Peyer's patch (tissue), 4 donors: ENCODE data around the gene APOF. TPM values are rescaled to one million over a fixed set of nuclear protein-coding genes. Genes with fewer than 3 reads are reported as not detected.
A peak's percentile ranks its signal among the peaks of the same experiment; 100 is the strongest.
"Not testable (repeated sequence)": the region's sequence is repeated elsewhere in the genome, so short reads cannot be mapped to it uniquely, and the experiment has no call there.

Experiments used
- DNase-seq, 3 donors: peaks; one replicate each; pipeline ENCODE4 v3.0.0-alpha.2; 2017 to 2019
- H3K27ac ChIP-seq, 4 donors: fragments of 200-600 bp; sonication (generic); one replicate each; pipeline ENCODE4 v1.5.1; 2016 to 2019
- H3K27me3 ChIP-seq, 2 donors: fragments of 200-600 bp; sonication (generic); one replicate each; pipeline ENCODE4 v1.5.1; 2019
- H3K36me3 ChIP-seq, 3 donors: fragments of 200-600 bp; sonication (generic); one replicate each; pipeline ENCODE4 v1.5.1; 2016 to 2019
- H3K4me1 ChIP-seq, 4 donors: fragments of 200-600 bp; sonication (generic); one replicate each; pipeline ENCODE4 v1.5.1; 2016 to 2019
- H3K4me3 ChIP-seq, 4 donors: fragments of 200-600 bp; sonication (generic); 1 replicate in 3 of 4; 2 replicates in 1 of 4; pipeline ENCODE4 v1.5.1; 2016 to 2019; ENCODE audit warnings: mild to moderate bottlenecking in 1 of 4
- H3K9me3 ChIP-seq, 4 donors: fragments of 200-600 bp; sonication (generic); one replicate each; pipeline ENCODE4 v1.5.1; 2016 to 2019; ENCODE audit warnings: mild to moderate bottlenecking in 1 of 4
- POLR2A ChIP-seq, 2 donors: fragments of 450-650 bp; IDR thresholded peaks; one replicate each; pipeline ENCODE4 v1.5.1; 2017; ENCODE audit warnings: antibody characterized with exemption in 2 of 2, mild to moderate bottlenecking in 2 of 2, moderate library complexity in 2 of 2
- total RNA-seq, 4 donors: library from RNA; depleted of rRNA; stranded (reverse); fragments of >200 nt; gene quantifications; one replicate each; pipeline ENCODE4 v1.1.0, GENCODE V29; 2016
- TF ChIP-seq, protein P1 (sequence below), 6 experiments: fragments of 450-650 bp in 4 of 6; fragments of 200-600 bp in 2 of 6; sonication (generic) in 1 of 6; IDR thresholded peaks; one replicate each; pipeline ENCODE4 v1.5.1; 2017 to 2019; ENCODE audit warnings: antibody characterized with exemption in 6 of 6, mild to moderate bottlenecking in 3 of 6, moderate library complexity in 1 of 6

Gene APOF
- total RNA-seq, 4 donors from 2014 or later: not detected

DNA sequence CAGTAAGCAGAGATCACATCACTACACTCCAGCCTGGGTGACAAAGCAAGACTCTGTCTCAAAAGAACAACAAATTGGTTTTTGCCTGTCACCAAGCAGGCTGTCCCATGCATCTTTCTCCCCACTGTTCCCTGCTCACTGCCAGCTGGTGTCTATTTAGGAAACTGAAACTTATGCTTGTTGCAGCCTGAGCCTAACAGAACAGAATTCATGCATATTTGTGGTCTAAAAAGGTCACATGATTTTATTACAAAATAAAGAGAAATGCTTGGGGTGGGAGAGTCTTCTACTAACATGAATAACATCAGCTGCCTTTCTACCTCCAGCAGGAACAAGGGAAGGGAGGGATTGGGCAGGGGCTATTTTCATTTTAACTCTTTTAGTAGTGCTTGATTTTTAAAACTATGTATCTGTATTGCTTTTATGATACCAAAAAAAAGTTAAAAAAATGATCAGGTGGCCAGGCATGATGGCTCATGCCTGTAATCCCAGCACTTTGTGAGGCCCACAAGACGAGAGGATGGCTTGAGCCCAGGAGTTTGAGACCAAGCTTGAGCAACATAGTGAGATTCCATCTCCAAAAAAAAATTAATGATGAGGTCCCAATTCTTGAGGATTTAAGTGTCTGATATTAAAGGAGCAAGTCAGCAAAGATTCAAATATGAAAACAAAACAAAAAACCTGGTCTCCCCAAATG is 3.7 kb downstream of the APOF start:
- peaks cover 0 to 28% (median 0%) of the 10 kb centered on the region in 3 donors for H3K36me3 ChIP-seq
- peaks cover 0 to 17% (median 2%) of the 10 kb centered on the region in 4 donors for H3K4me1 ChIP-seq
- H3K27ac ChIP-seq: peak overlapping the region; percentile 84 to 94 (median 87)
- H3K9me3 ChIP-seq: no peaks in the 10 kb centered on the region
- H3K27me3 ChIP-seq: no peaks in the 10 kb centered on the region
- no peak for TF ChIP-seq POLR2A (IDR thresholded peaks at IDR 0.05)
- TF ChIP-seq, protein P1, sequence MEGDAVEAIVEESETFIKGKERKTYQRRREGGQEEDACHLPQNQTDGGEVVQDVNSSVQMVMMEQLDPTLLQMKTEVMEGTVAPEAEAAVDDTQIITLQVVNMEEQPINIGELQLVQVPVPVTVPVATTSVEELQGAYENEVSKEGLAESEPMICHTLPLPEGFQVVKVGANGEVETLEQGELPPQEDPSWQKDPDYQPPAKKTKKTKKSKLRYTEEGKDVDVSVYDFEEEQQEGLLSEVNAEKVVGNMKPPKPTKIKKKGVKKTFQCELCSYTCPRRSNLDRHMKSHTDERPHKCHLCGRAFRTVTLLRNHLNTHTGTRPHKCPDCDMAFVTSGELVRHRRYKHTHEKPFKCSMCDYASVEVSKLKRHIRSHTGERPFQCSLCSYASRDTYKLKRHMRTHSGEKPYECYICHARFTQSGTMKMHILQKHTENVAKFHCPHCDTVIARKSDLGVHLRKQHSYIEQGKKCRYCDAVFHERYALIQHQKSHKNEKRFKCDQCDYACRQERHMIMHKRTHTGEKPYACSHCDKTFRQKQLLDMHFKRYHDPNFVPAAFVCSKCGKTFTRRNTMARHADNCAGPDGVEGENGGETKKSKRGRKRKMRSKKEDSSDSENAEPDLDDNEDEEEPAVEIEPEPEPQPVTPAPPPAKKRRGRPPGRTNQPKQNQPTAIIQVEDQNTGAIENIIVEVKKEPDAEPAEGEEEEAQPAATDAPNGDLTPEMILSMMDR (IDR thresholded peaks at IDR 0.05): no peak
- peak in 1 of 3 donors; percentile 46 for DNase-seq
- peak overlapping the region; percentile 62 to 97 (median 74) for H3K4me3 ChIP-seq

DNA sequence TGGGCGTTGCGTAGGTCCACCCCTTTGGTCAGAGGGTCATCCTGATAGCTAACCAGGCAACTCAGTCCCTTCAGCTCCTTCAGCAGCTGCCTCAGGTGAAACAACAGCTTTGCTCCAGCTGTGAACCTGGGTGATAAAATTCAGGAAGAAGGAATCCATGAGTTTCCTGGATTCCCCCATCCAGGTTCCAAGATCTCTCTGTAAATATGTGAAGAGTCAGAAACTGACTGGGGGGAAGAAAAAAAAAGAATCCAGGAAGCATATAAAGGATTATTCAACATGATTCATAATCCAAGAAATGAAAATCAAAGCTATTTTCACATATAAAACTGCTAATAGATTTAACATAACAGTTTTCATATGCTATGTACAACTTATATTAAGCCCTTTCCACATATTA is 11.3 kb downstream of the APOF start:
- DNase-seq: peak in 1 of 3 donors; percentile 7
- Histone ChIP-seq H3K27me3 (no peaks in the 10 kb centered on the region), H3K36me3 (peaks cover 0 to 99% (median 0%) of the 10 kb centered on the region in 3 donors), H3K27ac (no peak overlapping the region), H3K9me3 (no peaks in the 10 kb centered on the region), H3K4me1 (no peaks in the 10 kb centered on the region), H3K4me3 (no peak overlapping the region)
- TF ChIP-seq POLR2A (IDR thresholded peaks at IDR 0.05): no peak
- TF ChIP-seq, protein P1 (IDR thresholded peaks at IDR 0.05): no peak

DNA sequence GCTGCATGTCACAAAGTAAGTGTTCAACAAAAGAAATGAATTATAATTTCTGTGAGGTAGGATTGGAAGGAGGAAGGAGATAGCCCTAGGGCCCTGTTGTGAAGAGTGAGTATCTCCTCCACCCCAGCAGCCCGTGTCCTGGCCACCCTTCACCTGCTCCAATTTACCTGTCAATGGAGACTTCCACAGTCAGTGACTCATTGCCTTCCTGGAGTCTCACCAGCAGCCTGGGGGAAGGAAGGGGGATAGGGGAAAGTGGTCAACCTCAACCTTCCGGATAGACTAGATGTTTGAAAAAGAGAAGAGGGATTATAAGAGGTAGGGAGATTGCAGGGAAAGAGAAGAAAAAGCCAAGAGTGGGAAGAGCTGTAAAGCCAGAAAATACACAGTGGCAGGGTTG is 12.0 kb downstream of the APOF start:
- no peaks in the 10 kb centered on the region for H3K27me3 ChIP-seq
- H3K4me1 ChIP-seq: no peaks in the 10 kb centered on the region
- peak in 1 of 3 donors; percentile 22 for DNase-seq
- no peak overlapping the region for H3K27ac ChIP-seq
- no peaks in the 10 kb centered on the region for H3K9me3 ChIP-seq
- H3K4me3 ChIP-seq: no peak overlapping the region
- no peak for TF ChIP-seq POLR2A (IDR thresholded peaks at IDR 0.05)
- TF ChIP-seq, protein P1 (IDR thresholded peaks at IDR 0.05): no peak
- peaks cover 0 to 99% (median 0%) of the 10 kb centered on the region in 3 donors for H3K36me3 ChIP-seq

DNA sequence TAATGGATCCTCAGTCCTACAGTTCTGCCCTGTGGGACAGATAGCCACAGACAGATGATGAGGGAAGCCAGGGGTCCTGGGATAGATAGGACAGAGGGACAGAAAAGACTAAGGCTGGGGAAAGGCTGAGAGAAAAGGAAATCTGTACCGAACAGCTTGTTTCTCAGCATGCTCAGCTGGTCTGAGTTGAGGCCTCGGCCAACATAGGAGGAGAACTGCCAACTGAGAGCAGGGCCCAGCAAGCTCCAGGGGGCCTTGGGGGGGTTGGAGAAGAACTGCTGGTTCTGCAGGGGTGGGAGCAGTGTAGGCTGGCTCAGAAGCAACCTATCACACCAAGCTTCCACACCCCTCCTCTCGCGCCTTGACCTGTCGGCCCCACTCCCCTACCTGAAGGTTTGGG is 13.9 kb downstream of the APOF start:
- no peaks in the 10 kb centered on the region for H3K27me3 ChIP-seq
- no peak overlapping the region for H3K4me3 ChIP-seq
- no peak overlapping the region for H3K27ac ChIP-seq
- no peaks in the 10 kb centered on the region for H3K9me3 ChIP-seq
- DNase-seq: peak in 1 of 3 donors; percentile 7
- no peak for TF ChIP-seq POLR2A (IDR thresholded peaks at IDR 0.05)
- TF ChIP-seq, protein P1 (IDR thresholded peaks at IDR 0.05): no peak
- H3K36me3 ChIP-seq: peaks cover 0 to 97% (median 0%) of the 10 kb centered on the region in 3 donors
- H3K4me1 ChIP-seq: no peaks in the 10 kb centered on the region

DNA sequence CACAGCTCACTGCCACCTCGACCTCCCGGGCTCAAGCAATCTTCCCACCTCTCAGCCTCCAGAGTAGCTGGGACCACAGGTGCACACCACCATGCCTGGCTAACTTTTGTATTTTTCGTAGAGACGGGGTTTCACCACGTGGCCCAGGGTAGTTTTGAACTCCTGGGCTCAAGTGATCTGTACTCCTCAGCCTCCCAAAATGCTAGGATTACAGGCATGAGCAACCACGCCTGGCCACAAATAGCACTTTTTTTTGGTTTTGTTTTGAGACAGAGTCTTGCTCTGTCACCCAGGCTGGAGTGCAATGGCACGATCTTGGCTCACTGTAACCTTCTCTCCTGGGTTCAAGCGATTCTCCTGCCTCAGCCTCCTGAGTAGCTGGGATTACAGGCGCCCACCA is 15.4 kb downstream of the APOF start:
- H3K36me3 ChIP-seq: peaks cover 0 to 97% (median 0%) of the 10 kb centered on the region in 3 donors
- not testable (repeated sequence) for DNase-seq

DNA sequence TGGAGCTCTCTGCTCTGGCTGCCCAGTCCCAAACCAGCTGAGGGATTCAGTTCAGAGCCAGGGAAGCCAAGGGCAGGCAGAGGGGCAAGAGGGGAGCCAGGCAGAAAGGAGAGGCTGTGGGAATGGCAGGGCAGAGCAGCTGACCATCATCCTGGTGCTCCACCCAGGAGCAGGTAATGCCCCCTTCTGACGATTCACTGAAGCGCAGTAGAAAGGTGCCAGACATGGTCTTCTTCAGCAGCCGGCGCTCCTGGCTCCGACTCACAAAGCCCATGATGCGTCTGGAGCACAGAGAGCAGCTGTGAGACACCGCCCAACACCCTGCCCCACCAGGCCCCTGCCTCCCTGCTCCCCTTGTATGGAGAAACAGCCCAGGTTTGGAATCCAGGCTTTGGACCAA is 16.0 kb downstream of the APOF start:
- Histone ChIP-seq H3K36me3 (peaks cover 0 to 92% (median 0%) of the 10 kb centered on the region in 3 donors), H3K9me3 (no peaks in the 10 kb centered on the region), H3K4me1 (no peaks in the 10 kb centered on the region), H3K27ac (no peak overlapping the region), H3K4me3 (no peak overlapping the region), H3K27me3 (no peaks in the 10 kb centered on the region)
- no peak for DNase-seq
- TF ChIP-seq, protein P1 (IDR thresholded peaks at IDR 0.05): no peak
- TF ChIP-seq POLR2A (IDR thresholded peaks at IDR 0.05): no peak

More for the DNA sequence above, 15.4 kb downstream of the APOF start:
- not testable (repeated sequence) for H3K4me3 ChIP-seq, H3K9me3 ChIP-seq, H3K27ac ChIP-seq, H3K27me3 ChIP-seq, H3K4me1 ChIP-seq

DNA sequence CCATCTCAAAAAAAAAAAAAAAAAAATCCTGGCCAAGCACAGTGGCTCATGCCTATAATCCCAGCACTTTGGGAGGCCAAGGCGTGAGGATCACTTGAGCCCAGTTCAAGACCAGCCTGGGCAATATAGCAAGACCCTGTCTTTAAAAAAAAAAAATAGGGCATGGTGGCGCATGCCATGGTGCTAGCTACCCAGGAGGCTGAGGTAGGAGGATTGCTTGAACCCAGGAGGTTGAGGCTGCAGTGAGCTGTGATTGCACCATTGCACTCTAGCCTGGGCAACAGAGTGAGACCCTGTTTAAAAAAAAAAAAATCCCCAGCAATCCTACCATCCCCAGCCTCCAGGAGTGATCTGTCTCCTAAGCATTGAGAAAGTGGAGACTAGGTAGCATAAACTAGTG is 20.4 kb downstream of the APOF start:
- not testable (repeated sequence) for H3K27ac ChIP-seq, H3K27me3 ChIP-seq, H3K4me3 ChIP-seq, DNase-seq, H3K9me3 ChIP-seq, H3K4me1 ChIP-seq
- H3K36me3 ChIP-seq: peaks cover 0 to 48% (median 0%) of the 10 kb centered on the region in 3 donors
